Measurements from ENCODE around the gene TBL1X.

The TBL1X gene

DNA sequence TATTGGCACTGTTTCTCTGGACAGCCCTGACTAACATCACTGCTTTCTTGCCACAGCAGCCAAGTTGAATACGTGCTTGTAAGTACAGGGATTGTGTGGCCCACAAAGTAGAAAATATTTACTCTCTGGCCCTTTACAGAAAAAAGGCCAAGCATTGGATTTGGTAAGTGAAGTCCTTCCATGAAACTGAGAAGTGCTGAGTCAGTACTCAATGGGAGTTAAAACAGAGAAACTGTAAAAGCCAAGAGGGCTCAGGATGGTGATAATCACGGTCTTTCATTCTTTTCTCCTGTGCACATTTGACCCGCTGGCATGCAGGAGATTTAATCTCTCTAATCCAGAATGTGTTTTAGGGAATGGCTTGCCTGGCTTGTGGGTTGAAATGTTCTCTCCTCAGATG lies 46.1 kb downstream of the TBL1X start:
- Histone ChIP-seq H3K9me3 (ENCODE audit: insufficient read depth, low read length) (no peaks in the 10 kb centered on the region), H3K4me3 (ENCODE audit: low read length) (no peak overlapping the region), H3K4me1 (ENCODE audit: low read length) (no peaks in the 10 kb centered on the region), H3K36me3 (replicated peaks; ENCODE audit: low read depth, low read length) (peaks cover 5% of the 10 kb centered on the region), H3K27ac (ENCODE audit: low read length) (no peak overlapping the region), H3K79me2 (ENCODE audit: low read length) (no peaks in the 10 kb centered on the region), H2AFZ (ENCODE audit: low read depth, low read length) (no peak overlapping the region), H3K27me3 (ENCODE audit: low read depth, low read length) (no peaks in the 10 kb centered on the region), H3K4me2 (ENCODE audit: low read length) (no peak overlapping the region), H3K9ac (ENCODE audit: low read length) (no peak overlapping the region), H4K20me1 (ENCODE audit: insufficient read depth, low read length) (peaks cover 5% of the 10 kb centered on the region; the same call in 1 of the 2 replicates)
- no peak for TF ChIP-seq EZH2phosphoT487 (IDR thresholded peaks at IDR 0.05; ENCODE audit: low read depth)
- TF ChIP-seq, protein P1, sequence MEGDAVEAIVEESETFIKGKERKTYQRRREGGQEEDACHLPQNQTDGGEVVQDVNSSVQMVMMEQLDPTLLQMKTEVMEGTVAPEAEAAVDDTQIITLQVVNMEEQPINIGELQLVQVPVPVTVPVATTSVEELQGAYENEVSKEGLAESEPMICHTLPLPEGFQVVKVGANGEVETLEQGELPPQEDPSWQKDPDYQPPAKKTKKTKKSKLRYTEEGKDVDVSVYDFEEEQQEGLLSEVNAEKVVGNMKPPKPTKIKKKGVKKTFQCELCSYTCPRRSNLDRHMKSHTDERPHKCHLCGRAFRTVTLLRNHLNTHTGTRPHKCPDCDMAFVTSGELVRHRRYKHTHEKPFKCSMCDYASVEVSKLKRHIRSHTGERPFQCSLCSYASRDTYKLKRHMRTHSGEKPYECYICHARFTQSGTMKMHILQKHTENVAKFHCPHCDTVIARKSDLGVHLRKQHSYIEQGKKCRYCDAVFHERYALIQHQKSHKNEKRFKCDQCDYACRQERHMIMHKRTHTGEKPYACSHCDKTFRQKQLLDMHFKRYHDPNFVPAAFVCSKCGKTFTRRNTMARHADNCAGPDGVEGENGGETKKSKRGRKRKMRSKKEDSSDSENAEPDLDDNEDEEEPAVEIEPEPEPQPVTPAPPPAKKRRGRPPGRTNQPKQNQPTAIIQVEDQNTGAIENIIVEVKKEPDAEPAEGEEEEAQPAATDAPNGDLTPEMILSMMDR (IDR thresholded peaks at IDR 0.05; ENCODE audit: low read depth, low read length), result no peak

DNA sequence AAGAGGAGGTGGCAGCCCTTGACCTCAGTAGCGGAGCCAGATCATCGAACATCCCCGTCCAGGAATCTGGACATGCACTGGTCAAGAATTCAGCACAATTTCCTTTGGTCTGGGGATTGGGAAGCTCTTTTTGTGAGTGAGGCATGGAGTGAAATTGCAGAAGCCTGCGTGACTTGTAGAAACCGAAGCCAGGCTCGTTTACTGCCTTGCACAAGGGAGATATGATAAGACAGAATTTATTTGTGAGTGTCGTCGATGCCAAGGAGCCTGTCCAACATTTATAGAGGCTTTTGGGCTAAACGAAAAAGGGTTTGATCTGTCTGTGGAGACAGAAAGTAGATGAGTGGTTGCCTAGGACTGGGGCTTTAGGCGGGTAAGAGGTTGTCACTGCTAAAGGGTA lies 50.6 kb downstream of the TBL1X start:
- no peak for TF ChIP-seq EZH2phosphoT487 (IDR thresholded peaks at IDR 0.05; ENCODE audit: low read depth)
- TF ChIP-seq, protein P1 (IDR thresholded peaks at IDR 0.05; ENCODE audit: low read depth, low read length), result no peak
- no peaks in the 10 kb centered on the region for H3K79me2 ChIP-seq (ENCODE audit: low read length)
- H3K27ac ChIP-seq (ENCODE audit: low read length), result no peak overlapping the region
- H3K36me3 ChIP-seq (replicated peaks; ENCODE audit: low read depth, low read length), result peaks cover 5% of the 10 kb centered on the region
- no peak overlapping the region for H3K9ac ChIP-seq (ENCODE audit: low read length)
- H3K4me3 ChIP-seq (ENCODE audit: low read length), result no peak overlapping the region
- no peaks in the 10 kb centered on the region for H3K27me3 ChIP-seq (ENCODE audit: low read depth, low read length)
- no peaks in the 10 kb centered on the region for H3K4me1 ChIP-seq (ENCODE audit: low read length)
- peaks cover 5% of the 10 kb centered on the region; the same call in 1 of the 2 replicates for H4K20me1 ChIP-seq (ENCODE audit: insufficient read depth, low read length)
- H3K4me2 ChIP-seq (ENCODE audit: low read length), result no peak overlapping the region
- no peak overlapping the region for H2AFZ ChIP-seq (ENCODE audit: low read depth, low read length)
- no peaks in the 10 kb centered on the region for H3K9me3 ChIP-seq (ENCODE audit: insufficient read depth, low read length)

DNA sequence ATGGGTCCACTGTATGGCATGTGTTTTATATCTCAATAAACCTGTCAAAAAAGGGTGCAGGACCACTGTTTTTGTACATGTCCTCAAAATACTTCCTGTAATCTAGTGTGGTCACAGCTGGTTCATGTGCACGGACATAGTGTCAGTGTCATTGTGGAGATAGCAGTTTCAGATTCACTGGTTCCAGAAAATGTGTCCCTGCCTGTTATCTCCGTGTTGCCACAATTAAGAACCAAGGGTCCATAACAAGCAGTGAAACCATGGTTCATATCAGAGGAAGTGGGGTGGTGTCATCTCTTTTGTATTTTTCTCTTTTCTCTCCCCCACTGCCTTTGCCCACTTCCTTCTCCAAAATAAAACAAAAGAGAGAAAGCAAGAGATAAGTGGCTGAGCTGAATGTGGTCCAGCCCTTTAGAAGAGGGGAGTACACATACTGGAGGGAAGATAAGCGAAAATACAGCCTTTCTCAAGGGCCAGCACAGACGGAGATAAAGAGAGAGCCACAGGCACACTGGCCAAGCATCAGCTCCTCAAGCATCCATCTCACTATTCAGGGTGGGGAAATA lies 51.2 kb downstream of the TBL1X start:
- Histone ChIP-seq H3K27me3 (ENCODE audit: low read depth, low read length) (no peaks in the 10 kb centered on the region), H4K20me1 (ENCODE audit: insufficient read depth, low read length) (peaks cover 9% of the 10 kb centered on the region), H3K4me2 (ENCODE audit: low read length) (no peak overlapping the region), H3K4me3 (ENCODE audit: low read length) (no peak overlapping the region), H2AFZ (ENCODE audit: low read depth, low read length) (no peak overlapping the region), H3K27ac (ENCODE audit: low read length) (no peak overlapping the region), H3K36me3 (replicated peaks; ENCODE audit: low read depth, low read length) (peaks cover 5% of the 10 kb centered on the region), H3K4me1 (ENCODE audit: low read length) (no peaks in the 10 kb centered on the region), H3K9ac (ENCODE audit: low read length) (no peak overlapping the region), H3K9me3 (ENCODE audit: insufficient read depth, low read length) (no peaks in the 10 kb centered on the region), H3K79me2 (ENCODE audit: low read length) (no peaks in the 10 kb centered on the region)
- TF ChIP-seq, protein P1 (IDR thresholded peaks at IDR 0.05; ENCODE audit: low read depth, low read length), result no peak
- no peak for TF ChIP-seq EZH2phosphoT487 (IDR thresholded peaks at IDR 0.05; ENCODE audit: low read depth)

DNA sequence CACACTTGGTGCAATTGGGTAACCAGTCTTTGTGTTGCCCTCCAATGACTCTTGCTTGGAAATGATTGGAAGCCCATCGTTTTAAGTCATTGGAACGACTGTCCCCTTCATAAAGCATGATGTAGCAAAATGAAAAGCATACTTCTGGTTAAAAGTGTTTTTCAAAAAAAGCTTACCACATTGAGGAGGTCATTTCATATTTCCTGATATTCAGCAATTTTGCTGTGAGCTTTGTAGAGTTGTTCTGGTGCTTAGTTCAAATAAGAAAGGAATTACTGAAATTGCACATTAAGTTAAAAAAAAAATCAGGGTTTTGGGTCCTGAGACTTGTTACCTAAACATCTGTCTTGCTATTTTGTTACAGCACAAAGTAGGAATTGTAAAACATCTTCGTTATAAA lies 51.8 kb downstream of the TBL1X start:
- TF ChIP-seq, protein P1 (IDR thresholded peaks at IDR 0.05; ENCODE audit: low read depth, low read length), result no peak
- TF ChIP-seq EZH2phosphoT487 (IDR thresholded peaks at IDR 0.05; ENCODE audit: low read depth), result no peak
- Histone ChIP-seq H3K4me3 (ENCODE audit: low read length) (no peak overlapping the region), H3K9me3 (ENCODE audit: insufficient read depth, low read length) (no peaks in the 10 kb centered on the region), H3K27me3 (ENCODE audit: low read depth, low read length) (no peaks in the 10 kb centered on the region), H3K4me2 (ENCODE audit: low read length) (no peak overlapping the region), H3K4me1 (ENCODE audit: low read length) (no peaks in the 10 kb centered on the region), H3K9ac (ENCODE audit: low read length) (no peak overlapping the region), H3K27ac (ENCODE audit: low read length) (no peak overlapping the region), H3K79me2 (ENCODE audit: low read length) (no peaks in the 10 kb centered on the region), H4K20me1 (ENCODE audit: insufficient read depth, low read length) (peaks cover 12% of the 10 kb centered on the region), H2AFZ (ENCODE audit: low read depth, low read length) (no peak overlapping the region), H3K36me3 (replicated peaks; ENCODE audit: low read depth, low read length) (peaks cover 5% of the 10 kb centered on the region)
